HG02885 (cell line): Measurements from ENCODE around the gene RGL2.
"Not testable (repeated sequence)": the region's sequence is repeated elsewhere in the genome, so short reads cannot be mapped to it uniquely, and the experiment has no call there.

Source experiments
- ATAC-seq: cut with Tn5 transposase; IDR thresholded peaks from one replicate; pipeline ENCODE4 v1.9.1; 2021; ENCODE audit warnings: mild to moderate bottlenecking; ENCODE audit not compliant: unreplicated experiment, poor library complexity

RGL2 gene

DNA sequence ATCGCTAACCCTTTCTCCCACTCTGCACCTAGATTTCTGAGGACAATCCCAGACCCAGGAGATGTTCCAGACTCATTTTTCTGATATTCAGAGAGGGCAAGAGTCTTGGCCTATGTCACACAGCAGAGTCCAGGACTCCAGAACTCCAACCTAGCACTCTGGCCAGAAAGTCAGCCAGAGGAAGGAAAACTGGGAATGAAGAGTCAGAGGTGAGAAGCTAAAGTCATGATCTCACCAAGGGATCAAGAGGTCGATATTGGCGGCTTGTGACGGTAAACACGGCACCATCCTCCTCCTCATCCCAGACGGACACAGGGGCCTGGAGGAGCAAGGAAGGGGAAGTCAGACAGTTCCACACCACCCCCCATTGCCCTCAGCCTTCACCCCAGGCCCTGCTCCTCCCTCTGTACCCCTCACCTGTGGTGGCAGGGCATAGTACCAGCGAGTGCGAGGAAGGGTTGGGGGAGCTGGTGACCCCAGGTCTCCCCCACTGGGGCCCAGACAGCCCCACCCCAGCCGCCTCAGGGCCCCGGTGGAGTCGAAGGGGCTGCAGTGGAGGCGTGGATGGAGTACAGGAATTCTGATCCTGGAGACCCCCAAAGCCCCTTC lies 1.8 kb downstream of the RGL2 start:
- no peak for ATAC-seq

DNA sequence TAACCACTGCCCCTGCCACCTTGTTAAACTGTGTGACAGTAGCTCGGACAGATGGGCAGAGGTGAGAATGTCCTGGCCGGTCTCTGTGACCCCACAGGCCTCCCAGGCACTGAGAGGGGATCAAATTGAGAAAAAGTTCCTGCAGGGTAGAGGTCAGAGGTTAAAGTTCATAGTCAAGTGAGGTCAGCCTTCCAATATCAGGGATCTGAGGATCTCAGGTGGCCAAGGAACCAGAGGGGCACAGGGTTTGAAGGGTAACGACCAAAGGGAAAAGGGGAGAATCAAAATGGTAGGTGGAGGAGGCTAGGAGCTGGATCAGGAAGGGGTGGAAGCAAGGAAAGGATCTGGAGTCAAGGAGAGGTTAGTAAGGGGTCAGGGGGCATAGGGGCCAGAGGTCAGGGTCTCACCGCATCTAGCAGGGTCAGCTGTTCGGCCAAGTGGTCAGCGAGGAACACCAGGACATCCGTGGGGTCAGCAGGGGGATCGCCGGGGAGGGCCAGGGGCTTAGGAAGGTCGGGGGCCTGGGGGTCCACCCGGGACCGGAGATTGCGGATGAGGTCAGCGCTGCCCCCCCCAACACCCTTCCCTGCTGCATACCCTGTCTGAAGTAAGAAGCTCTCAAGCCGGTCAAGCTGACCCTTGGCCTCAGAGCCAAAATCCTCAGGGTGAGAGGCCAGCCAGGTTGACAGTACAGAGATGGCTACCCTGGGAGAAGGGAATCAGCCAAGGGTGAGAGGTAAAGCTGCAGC lies 2.9 kb downstream of the RGL2 start:
- ATAC-seq: no peak

DNA sequence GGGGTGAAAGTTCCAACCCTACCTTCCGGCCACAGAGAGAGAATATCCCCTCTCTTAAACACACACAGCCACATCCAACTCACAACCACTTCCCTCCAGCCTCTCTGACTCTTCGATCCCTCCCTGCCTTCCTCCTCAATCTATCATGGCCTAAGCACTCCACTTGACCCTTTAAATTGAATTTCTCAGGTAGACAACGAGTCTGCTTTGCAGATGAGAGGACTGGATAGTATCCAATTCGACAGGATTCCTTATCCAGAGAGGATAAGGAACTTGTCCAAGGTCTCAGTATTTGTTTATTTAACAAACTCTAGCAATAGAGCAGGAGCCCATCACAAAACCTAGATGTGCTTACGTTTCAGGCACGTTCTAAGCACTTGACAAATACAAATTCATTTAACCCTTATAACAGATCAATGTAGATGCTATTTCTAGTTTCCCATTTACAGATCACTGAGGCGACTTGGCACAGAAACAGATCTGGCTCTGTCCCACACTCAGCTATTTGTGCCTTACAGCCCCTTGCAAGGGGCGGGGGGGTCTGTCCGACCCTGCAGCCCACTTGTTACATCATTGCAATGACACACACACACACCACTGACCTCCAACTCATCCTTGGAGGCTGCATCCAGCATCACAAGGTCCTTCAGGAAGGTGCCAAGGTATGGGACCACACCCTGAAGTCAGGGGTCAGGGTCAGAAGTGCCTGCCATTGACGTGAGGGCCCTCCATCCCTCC lies 4.5 kb downstream of the RGL2 start:
- no peak for ATAC-seq

DNA sequence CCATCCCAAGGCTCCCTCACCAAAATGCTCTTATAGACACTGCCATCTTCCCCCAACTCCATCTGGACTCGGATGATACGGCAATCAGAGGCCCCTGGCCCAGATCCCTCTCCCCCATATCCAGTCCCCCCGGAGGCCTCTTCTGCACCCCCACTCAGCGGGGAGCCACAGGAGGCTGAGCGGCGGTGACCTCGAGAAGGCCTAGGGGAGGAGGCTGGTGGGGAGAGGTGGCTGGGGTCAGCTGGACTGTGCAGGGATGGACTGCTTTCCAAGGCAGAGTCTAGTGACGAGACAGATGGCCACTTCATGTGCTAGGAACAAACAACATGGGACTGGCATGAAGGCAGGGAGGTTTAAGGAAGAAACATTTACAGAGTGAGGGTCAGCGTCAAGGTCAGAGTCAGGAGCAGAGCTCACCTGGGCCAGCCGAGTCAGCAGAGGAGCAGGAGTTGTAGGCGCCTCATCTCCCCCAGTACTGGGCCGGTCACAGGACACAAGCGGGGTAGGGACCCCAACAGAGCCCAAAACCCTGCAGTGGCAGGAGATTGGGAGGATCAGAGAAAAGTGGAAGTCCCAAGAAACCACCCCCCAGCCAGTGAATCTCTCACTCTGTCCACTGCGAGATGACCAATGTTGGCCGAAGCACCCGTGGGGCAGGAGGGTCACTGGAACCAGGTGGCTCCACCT lies 5.6 kb downstream of the RGL2 start:
- no peak for ATAC-seq

DNA sequence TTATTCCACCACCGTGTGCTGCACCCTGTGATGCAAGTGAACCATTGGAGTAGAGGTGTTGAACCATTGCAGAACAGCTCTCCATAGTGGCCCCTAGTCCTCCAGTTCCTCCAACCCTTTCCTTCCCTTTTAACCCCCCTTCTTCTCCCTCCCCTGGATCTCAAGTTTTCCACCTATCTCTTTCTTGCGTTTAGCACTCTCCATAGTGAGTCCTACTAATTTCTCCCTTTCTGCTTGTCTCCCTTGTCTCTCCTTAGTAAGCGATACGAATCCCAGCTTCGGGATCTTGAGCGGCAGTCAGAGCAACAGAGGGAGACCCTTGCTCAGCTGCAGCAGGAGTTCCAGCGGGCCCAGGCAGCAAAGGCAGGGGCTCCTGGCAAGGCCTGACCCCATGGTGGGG lies 8.3 kb downstream of the RGL2 start:
- ATAC-seq: no peak

DNA sequence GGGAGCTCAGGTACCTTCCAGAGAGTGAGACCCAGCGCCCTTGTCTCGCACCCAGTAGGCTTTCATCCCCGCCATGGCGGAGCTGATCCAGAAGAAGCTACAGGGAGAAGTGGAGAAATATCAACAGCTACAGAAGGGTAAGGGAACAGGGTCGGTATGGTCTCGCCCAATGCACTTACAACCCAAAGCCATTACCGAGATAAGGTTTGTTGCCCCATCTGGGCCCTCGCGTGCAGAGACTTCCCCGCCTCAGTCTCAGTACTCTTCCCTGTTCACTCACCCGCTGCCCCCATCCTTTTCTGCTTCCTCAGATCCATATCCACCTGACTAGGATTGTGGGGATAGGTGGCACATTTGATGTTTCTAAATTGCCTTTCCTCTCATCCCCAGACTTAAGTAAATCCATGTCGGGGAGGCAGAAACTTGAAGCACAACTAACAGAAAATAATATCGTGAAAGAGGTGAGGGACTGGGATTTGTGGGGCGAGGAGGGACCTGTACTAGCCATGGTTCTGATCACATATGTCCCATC lies 8.9 kb downstream of the RGL2 start:
- ATAC-seq: no peak

DNA sequence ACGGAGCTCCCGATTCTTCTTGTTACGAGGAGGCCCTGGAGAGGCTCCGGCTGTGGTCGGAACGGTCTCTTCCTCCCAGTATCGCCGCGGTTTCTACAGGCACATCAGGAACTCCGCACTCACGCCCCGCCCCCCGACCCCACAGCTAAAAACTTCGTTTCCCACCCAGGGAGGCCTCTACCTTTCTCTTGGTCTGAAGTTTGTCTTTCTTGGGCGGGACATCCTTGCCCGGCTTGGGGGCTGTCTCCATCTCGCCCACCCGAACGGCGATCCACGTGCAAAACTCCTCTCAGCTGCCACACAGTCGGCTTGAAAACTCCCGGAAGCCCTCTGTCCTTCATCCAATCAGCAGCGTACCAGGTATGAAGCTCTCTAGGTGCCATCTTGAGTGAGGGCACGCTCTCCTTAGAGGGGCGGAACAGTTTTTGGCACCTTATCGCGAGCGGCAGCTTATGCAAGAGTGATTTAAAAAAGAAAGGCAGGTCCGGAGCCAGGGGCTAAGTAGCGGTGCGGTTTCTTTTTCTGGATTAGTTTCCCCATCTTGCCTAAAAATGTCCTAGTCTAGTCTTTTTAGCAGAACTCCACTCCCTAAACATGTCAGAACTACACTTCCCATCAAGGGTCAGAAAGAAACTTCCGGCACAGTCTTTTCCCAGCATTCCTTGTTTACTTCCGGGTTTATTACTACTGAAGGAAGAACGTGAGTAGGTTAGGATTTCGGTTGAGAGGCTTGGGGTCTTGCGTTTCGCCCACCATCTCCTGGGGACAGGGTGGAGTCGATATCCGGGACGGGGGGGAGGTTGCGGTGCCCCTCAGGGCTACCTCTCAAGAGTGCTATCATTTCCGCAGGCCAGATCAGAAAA lies 9.6 kb downstream of the RGL2 start, which contains the start of the genes PFDN6 and WDR46:
Gene PFDN6, plus strand, starts transcription at position 681 of the 863 bp plus-strand sequence. CDS start 256 bp downstream, outside the sequence.
Gene WDR46, minus strand, starts transcription at position 319 of the 863 bp plus-strand sequence. Its CDS starts 69 bp downstream, at position 250.
- ATAC-seq: peak; percentile 87

DNA sequence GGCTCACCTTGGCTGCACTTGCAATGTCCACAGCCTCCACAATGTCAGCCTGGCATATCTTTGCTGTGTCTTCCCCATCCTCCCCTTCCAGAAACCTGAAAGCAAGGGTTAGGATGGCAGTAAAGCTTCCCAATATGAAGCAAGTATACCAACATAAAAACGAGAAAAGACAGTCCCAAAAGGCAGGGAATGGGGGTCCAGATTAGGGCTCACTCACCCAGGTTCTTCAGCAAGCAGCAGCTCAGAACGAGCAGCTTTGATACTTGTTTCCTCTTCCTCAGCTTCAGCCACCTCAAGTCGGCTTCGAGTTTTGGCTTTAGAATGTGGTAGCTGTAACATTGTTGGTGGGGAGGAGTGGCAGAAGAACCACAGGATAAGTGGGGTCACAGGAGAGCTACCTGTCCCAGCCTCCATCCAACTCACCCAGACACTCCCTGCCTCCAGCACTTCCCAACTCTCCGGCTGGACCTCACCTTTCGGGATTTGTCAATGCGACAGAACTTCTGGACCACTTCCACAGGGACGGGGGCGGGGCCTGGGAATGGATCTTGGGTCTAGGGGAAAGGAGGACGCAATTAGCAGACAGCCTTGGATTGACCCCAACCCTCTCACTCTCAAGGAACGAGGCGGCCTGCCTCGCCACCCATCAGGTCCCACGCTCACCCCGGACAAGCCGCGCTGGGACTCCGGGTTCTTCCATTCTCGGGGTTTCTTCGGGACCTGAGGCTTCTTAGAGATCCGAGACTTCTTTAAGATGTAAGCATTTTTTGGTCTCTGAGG lies 10.4 kb downstream of the RGL2 start:
- ATAC-seq: no peak

DNA sequence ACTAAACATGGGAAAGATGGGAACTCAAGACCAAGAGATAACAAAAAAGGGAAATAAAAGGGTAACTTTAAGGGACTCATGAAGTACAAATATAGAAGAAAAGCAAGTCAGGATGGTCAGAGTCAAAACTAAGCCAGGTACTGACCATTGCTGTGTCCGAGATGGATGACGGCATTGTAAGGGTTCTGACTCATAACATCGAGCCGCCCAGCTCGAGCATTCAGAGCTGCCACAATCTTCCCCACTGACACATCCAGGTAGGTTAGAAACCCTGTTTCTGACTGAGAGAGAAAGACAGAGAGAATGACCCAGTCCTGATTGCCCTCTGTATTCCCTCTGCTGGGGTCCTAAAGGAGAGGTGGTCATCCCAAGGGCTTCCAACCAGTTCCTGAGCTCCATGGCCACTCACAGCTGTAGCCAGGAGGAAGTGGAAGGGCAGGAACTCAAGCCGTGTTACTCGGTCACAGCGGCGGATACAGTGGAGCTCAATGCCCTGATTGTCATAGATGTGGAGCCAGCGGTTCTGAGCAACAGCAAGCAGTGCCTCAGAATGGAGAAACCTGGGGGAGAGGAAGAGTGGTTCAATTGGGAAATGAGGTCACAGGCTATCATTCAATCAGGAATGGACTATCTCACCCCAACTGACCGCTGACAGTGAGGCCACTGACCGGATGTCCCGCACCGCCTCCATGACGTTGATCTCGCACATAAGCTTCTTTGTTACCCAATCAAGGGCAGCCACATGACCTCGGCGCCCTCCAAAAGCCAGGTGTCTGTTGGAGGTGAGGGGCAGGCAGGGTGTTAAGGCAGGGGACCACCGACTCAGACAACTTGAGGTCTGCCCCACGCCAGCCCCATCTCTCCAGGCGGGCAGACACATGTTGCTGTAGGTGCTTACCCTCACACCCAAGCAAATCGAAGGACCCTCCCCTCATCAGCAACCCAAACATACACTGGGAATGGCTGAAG lies 11.5 kb downstream of the RGL2 start:
- no peak for ATAC-seq

DNA sequence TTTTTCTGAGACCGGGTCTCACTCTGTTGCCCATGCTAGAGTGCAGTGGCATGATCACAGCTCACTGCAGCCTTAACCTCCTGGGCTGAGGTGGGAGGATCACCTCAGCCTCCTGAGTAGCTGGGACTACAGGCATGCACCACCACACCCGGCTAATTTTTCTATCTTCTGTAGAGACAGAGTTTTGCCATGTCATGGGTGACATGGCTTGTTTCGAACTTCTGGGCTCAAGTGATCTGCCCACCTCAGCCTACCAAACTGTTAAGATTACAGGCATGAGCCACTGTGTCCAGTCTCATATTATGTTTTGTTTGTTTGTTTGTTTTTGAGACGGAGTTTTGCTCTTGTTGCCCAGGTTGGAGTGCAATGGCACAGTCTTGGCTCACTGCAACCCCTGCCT lies 13.5 kb downstream of the RGL2 start:
- ATAC-seq: not testable (repeated sequence)

DNA sequence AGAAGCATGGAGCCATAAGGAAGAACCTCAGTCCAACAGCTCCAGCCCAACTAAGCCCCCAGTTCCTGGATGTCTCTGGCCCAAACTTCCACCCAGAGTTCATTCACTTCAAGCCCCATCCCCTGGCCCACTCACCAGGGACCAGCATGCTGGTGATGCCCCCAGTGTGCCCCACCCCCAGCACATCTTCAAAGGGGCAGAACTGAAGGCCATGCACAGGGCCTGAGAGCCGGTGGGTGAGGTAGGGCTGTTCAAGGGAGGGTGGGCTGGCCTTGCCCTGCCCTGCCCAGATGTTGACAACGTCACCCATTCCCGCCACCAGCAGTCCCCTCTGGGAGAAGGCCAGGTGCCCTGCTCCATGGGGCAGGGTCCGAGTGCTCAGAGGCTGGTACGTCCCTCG lies 18.2 kb downstream of the RGL2 start:
- no peak for ATAC-seq

DNA sequence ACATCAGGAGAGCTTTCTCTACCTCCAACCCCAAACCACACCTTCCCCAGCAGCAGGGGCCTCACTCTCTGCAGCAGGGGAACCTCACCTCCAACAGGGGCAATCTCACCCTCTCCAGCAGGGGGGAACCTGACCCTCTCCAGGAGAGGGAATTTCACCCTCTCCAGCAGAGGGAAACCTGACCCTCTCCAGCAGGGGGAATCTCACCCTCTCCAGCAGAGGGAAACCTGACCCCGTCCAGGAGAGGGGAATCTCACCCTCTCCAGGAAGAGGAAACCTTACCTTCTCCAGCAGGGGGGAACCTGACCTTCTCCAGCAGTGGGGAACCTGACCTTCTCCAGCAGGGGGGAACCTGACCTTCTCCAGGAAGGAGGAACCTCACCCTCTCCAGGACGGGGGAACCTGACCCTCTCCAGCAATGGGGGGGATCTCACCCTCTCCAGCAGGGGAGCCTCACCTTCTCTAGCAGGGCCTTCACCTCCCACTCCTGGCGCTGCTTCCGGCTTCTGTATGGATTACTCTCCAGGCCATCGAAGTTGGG lies 18.7 kb downstream of the RGL2 start:
- no peak for ATAC-seq

DNA sequence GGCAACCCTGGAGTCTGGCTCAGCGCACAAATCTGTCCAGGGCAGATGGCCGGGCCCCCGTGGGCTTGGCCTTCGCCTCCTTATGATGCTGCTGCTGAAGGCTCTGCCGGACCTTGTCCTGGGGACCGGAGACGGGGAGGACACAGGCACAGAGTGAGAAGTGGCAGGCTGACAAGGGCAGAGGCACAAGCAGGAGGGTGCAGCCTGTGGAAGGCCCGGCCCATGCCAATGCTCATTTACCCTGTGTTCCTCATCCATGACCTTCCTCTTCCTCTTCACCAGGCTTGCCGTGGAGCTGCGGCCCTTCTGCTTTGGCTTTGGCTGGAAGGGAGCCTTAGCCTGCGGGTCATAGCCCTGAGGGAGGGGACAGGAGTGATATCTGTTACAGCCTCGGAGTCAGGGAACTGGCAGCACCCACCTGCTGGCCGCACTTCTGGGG lies 19.5 kb downstream of the RGL2 start:
- no peak for ATAC-seq

DNA sequence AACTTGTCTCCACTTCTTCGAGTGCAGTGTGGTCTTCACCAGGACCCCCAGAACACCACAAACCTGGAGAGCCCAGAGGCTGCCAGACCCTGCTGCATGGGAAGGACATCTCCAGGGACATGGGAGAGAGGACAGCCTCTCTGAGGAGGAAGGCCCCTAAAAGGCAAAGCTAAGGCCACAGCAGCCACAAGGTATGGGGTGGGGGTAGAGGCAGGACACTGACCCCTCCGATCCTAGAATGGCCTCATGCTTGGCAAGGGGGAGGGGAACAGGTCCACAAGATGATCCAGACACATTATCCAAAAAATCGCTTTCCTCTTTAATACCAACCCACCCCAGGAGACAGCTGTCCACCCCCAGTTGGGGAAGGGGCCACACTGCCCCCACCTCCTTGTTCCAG lies 19.9 kb downstream of the RGL2 start:
- ATAC-seq: no peak

DNA sequence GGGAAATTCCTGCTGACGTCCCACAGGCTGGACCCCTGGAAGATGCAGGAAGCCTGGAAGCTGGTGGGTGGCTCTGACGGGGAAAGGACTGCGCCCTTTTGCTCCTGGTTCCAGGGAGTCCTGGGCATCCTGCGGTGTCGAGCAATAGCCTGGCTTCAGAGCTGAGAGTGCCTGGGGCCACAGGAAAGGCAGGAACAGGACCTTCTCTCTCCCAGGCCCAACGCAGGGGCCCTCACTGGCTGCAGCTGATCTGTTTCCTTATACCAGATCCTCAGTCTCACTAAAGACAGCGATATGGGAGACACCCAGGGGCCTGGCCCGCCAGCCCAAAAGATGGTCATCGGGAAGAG lies 20.4 kb downstream of the RGL2 start:
- no peak for ATAC-seq

DNA sequence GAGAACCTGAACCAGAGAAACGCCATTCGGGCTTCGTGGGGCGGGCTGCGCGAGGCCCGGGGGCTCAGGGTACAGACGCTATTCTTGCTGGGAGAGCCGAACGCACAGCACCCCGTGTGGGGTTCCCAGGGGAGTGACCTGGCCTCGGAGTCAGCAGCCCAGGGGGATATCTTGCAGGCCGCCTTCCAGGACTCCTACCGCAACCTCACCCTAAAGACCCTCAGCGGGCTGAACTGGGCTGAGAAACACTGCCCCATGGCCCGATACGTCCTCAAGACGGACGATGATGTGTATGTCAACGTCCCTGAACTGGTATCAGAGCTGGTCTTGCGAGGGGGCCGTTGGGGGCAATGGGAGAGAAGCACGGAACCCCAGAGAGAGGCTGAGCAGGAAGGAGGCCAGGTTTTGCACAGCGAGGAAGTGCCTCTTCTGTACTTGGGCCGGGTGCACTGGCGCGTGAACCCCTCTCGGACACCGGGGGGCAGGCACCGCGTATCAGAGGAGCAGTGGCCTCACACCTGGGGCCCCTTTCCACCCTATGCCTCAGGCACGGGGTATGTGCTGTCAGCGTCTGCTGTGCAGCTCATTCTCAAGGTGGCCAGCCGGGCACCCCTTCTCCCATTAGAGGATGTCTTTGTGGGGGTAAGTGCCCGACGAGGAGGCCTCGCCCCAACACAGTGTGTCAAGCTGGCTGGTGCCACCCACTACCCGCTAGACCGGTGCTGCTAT lies 20.9 kb downstream of the RGL2 start:
- ATAC-seq: no peak
